ENCODE measurements around the gene SESTD1. TPM values are rescaled to one million over a fixed set of nuclear protein-coding genes. Genes with fewer than 3 reads are reported as not detected.

SESTD1 gene
- polyA plus RNA-seq, 1 donor from 2014 or later: 39.5 TPM

Other genes with a start within 250 kb of the SESTD1 start
- gene CCDC141, start 214.7 kb downstream of the SESTD1 start, polyA plus RNA-seq: 0.27 and 0.34 TPM in 2 replicates

Data from neural cell (in vitro differentiated cells).